DND-41 (cell line): ENCODE measurements around the gene AQP2.

Source experiments
- EZH2 ChIP-seq: IDR thresholded peaks from 3 replicates; pipeline ENCODE4 v1.6.1; 2012; ENCODE audit warnings: borderline replicate concordance, low read depth, mild to moderate bottlenecking, moderate library complexity, low read length, inconsistent platforms; ENCODE audit not compliant: severe bottlenecking
- TF ChIP-seq, protein P1 (sequence below): IDR thresholded peaks from 2 replicates; pipeline ENCODE4 v1.5.1; 2012; ENCODE audit warnings: borderline replicate concordance, low read length, moderate library complexity, mild to moderate bottlenecking; ENCODE audit not compliant: poor library complexity, severe bottlenecking; ENCODE audit errors: extremely low read depth

DNA sequence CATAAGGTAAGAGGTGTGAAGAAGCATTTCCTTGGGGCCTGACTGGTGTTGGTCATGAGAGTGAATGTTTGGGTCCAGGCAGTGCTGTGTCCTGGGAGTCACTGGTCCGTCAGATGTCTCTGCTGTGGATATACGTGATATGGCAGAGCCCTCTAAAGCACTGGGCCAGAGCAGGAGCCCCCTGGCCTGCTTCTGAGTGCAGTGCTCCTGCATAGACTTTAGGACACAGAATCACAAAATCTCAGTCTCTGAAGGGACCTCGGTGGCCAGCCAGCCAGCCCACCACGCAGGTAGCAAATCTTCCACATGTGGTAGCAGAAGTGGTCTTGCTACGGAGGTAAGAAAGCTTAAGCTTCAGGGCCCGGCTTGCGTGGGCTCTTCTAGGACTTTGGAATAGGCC lies 18.5 kb upstream of the AQP2 start:
- TF ChIP-seq, protein P1, sequence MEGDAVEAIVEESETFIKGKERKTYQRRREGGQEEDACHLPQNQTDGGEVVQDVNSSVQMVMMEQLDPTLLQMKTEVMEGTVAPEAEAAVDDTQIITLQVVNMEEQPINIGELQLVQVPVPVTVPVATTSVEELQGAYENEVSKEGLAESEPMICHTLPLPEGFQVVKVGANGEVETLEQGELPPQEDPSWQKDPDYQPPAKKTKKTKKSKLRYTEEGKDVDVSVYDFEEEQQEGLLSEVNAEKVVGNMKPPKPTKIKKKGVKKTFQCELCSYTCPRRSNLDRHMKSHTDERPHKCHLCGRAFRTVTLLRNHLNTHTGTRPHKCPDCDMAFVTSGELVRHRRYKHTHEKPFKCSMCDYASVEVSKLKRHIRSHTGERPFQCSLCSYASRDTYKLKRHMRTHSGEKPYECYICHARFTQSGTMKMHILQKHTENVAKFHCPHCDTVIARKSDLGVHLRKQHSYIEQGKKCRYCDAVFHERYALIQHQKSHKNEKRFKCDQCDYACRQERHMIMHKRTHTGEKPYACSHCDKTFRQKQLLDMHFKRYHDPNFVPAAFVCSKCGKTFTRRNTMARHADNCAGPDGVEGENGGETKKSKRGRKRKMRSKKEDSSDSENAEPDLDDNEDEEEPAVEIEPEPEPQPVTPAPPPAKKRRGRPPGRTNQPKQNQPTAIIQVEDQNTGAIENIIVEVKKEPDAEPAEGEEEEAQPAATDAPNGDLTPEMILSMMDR = no peak
- no peak for TF ChIP-seq EZH2
